Stomach (tissue), 9 donors: Measurements from ENCODE around the gene EML2. TPM values are rescaled to one million over a fixed set of nuclear protein-coding genes. Genes with fewer than 3 reads are reported as not detected.
A peak's percentile ranks its signal among the peaks of the same experiment; 100 is the strongest.

Experiments used
- DNase-seq, 2 donors: peaks; one replicate each; pipeline versions ENCODE4 v3.0.0 to v3.0.0-alpha.2; 2013 to 2019
- H3K27ac ChIP-seq, 5 donors: fragments of 200-600 bp in 4 of 5; sonication (generic) in 4 of 5; one replicate each; pipeline ENCODE4 v1.5.1; 2013 to 2019; ENCODE audit warnings: mild to moderate bottlenecking in 1 of 5, moderate library complexity in 1 of 5
- H3K27me3 ChIP-seq, 3 donors: fragments of 200-600 bp; sonication (generic); one replicate each; pipeline ENCODE4 v1.5.1; 2017 to 2019; ENCODE audit warnings: mixed run types in 1 of 3
- H3K36me3 ChIP-seq, 4 donors: fragments of 200-600 bp; sonication (generic); 1 replicate in 3 of 4; 2 replicates in 1 of 4; pipeline ENCODE4 v1.5.1; 2016 to 2019
- H3K4me1 ChIP-seq, 4 donors: fragments of 200-600 bp; sonication (generic); one replicate each; pipeline ENCODE4 v1.5.1; 2016 to 2019
- H3K4me3 ChIP-seq, 4 donors: fragments of 200-600 bp; sonication (generic) in 3 of 4; one replicate each; pipeline ENCODE4 v1.5.1; 2016 to 2019; ENCODE audit warnings: mild to moderate bottlenecking in 1 of 4
- H3K9me3 ChIP-seq, 4 donors: fragments of 200-600 bp; sonication (generic); one replicate each; pipeline ENCODE4 v1.5.1; 2016 to 2019
- EP300 ChIP-seq: sonication (generic); formaldehyde crosslinking; IDR thresholded peaks from one replicate; pipeline ENCODE4 v1.6.1; 2017; ENCODE audit warnings: antibody characterized with exemption
- POLR2A ChIP-seq, 4 donors: fragments of 450-650 bp; IDR thresholded peaks; one replicate each; pipeline ENCODE4 v1.6.1; 2016; ENCODE audit warnings: antibody characterized with exemption in 4 of 4, control low read depth in 2 of 4, mild to moderate bottlenecking in 1 of 4, moderate library complexity in 1 of 4
- POLR2AphosphoS5 ChIP-seq, 3 donors: sonication (generic); formaldehyde crosslinking; IDR thresholded peaks; one replicate each; pipeline ENCODE4 v1.6.1; 2016; ENCODE audit warnings: antibody characterized with exemption in 3 of 3
- WGBS, 5 donors: extraction: QIAGEN DNeasy Blood & Tissue Kit in 3 of 5; methylation state at CpG; one replicate each; pipeline versions ENCODE4 v1.1.5 to v1.1.7; 2013 to 2018; 5-methylcytosine and 5-hydroxymethylcytosine counted together
- intact Hi-C: fragments of 100-400 bp; cut with DNase I; formaldehyde crosslinking; loops from one replicate; pipeline ENCODE4 v1.15.1; 2023; ENCODE audit warnings: low total_unique reads
- polyA plus RNA-seq, 3 donors: library from polyadenylated mRNA; stranded (reverse); fragments of 200-250 nt; gene quantifications; one replicate each; pipeline ENCODE4 v1.2.3, GENCODE V29; 2013
- total RNA-seq, 5 donors: library from RNA; depleted of rRNA; stranded (reverse); fragments of >200 nt; gene quantifications; one replicate each; pipeline versions ENCODE4 v1.1.0 to v1.2.3, GENCODE V29; 2014 to 2016
- TF ChIP-seq, protein P1 (sequence below), 7 experiments: fragments of 450-650 bp in 4 of 7; fragments of 200-600 bp in 3 of 7; sonication (generic) in 3 of 7; IDR thresholded peaks; one replicate each; pipeline ENCODE4 v1.5.1; 2016 to 2019; ENCODE audit warnings: antibody characterized with exemption in 7 of 7, control low read depth in 2 of 7, mild to moderate bottlenecking in 1 of 7
- donor health status: healthy with polysubstance abuse.
- donor health status: Bipolar disorder and iron deficiency.
- donor health status: healthy.

Gene EML2
- total and polyA plus RNA-seq, 8 donors = 17.8 to 387 (median 32.8) TPM

DNA sequence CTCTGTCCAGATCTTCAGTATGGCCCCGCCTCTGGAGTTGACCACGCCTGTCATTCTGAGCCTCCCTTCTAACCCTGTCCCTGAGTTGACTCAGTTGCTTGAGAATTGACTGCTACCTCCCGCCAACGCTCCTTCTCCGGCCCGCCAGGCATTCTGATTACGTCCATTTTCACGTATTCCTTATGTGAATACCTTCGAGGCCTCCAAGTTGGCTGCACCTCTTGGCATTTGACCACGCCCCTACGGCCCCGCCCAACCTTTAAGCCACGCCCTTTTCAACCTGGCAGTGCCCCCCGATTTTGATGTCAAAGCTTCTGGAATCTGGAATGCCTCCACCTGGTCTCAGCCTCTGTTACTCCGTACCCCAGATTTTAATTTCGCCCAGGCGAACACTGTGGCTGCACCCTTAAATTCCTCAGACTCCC is 1.7 kb upstream of the EML2 start:
- DNase-seq = peak in 1 of 2 donors; percentile 50
- intact Hi-C loops = loop anchor here (5.0 to 10.0 kb wide), 2 partner anchors 34 to 116 kb away; no protein-coding TSS in a partner anchor
- 38 to 48% (median 39%) methylated on average over 17 of the region's 17 CpGs for WGBS, 5 donors
- peak overlapping the region in 2 of 4 donors; percentile 40 to 46 for H3K4me3 ChIP-seq
- H3K27me3 ChIP-seq = peaks cover 3 to 27% (median 4%) of the 10 kb centered on the region in 3 donors
- no peaks in the 10 kb centered on the region for H3K9me3 ChIP-seq
- TF ChIP-seq, protein P1, sequence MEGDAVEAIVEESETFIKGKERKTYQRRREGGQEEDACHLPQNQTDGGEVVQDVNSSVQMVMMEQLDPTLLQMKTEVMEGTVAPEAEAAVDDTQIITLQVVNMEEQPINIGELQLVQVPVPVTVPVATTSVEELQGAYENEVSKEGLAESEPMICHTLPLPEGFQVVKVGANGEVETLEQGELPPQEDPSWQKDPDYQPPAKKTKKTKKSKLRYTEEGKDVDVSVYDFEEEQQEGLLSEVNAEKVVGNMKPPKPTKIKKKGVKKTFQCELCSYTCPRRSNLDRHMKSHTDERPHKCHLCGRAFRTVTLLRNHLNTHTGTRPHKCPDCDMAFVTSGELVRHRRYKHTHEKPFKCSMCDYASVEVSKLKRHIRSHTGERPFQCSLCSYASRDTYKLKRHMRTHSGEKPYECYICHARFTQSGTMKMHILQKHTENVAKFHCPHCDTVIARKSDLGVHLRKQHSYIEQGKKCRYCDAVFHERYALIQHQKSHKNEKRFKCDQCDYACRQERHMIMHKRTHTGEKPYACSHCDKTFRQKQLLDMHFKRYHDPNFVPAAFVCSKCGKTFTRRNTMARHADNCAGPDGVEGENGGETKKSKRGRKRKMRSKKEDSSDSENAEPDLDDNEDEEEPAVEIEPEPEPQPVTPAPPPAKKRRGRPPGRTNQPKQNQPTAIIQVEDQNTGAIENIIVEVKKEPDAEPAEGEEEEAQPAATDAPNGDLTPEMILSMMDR (IDR thresholded peaks at IDR 0.05) = no peak
- TF ChIP-seq POLR2AphosphoS5 (IDR thresholded peaks at IDR 0.05) (no peak), EP300 (no peak), POLR2A (IDR thresholded peaks at IDR 0.05) (no peak)
- no peaks in the 10 kb centered on the region for H3K36me3 ChIP-seq
- peak overlapping the region; percentile 68 to 85 (median 85) for H3K27ac ChIP-seq
- peaks cover 46 to 75% (median 65%) of the 10 kb centered on the region in 4 donors for H3K4me1 ChIP-seq

DNA sequence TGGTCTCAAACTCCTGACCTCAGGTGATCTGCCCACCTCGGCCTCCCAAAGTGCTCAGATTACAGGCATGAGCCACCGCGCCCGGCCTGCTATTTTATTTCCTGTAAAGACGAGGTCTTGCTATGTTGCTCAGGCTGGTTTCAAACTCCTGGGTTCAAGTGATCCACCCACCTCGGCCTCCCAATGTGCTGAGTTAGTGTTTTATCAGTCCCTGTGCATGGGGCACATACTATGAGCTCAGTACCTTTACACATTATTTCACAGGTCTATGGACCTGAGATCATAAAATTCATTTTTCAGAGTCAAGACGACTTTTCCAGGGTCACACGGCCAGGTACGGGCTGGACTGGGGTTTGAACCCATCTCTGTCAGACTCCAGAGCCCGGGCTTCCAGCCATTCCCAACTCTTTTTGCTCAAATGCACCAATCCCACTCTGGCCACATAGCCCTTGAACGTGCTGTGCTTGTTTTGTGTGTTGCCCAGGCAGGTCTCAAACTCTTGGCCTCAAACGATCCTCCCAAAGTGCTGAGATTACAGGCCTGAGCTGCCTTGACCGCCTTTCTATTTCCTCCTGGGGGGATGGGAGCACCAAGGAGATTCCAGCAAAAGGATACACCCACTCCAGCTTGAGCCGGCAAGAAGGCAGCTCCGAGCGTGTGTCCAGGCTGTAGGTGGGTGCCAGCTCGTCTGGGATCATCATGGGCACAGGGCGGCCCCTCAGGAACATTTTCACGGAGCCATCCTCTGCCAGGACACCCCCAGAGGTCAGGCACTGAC is 1.1 kb downstream of the EML2 start:
- peak overlapping the region; percentile 63 to 72 (median 68) for H3K4me3 ChIP-seq
- peak; percentile 44 to 85 for DNase-seq
- H3K9me3 ChIP-seq = no peaks in the 10 kb centered on the region
- intact Hi-C loops = no loop called here
- no peaks in the 10 kb centered on the region for H3K27me3 ChIP-seq
- H3K36me3 ChIP-seq = no peaks in the 10 kb centered on the region
- 52 to 60% (median 54%) methylated on average over 19 of the region's 19 CpGs for WGBS, 5 donors
- TF ChIP-seq, protein P1 (IDR thresholded peaks at IDR 0.05) = no peak
- no peak for TF ChIP-seq POLR2A (IDR thresholded peaks at IDR 0.05)
- peak in 2 of 3 donors; percentile 36 to 59 for TF ChIP-seq POLR2AphosphoS5 (IDR thresholded peaks at IDR 0.05)
- peaks cover 37 to 57% (median 50%) of the 10 kb centered on the region in 4 donors for H3K4me1 ChIP-seq
- H3K27ac ChIP-seq = peak overlapping the region in 4 of 5 donors; percentile 20 to 81 (median 76)

DNA sequence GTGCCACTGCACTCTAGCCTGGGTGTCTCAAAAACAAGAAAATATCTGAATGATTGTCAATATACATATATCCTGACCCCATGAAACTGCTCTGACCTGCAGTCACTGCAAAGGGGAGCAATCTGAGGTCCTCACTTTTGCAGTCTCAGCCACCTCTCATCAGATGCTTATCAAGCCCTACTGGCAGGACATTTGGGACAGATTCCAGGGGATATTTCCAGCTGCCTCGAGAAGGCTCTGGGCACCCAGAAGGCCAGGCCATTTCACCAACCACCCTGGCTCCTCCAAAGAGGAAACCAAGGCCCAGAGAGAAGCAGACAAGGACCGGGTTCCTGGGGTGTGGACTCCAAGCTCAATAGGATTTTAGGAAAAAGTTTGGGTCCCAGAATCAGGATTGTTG is 2.3 kb downstream of the EML2 start:
- intact Hi-C loops = no loop called here

DNA sequence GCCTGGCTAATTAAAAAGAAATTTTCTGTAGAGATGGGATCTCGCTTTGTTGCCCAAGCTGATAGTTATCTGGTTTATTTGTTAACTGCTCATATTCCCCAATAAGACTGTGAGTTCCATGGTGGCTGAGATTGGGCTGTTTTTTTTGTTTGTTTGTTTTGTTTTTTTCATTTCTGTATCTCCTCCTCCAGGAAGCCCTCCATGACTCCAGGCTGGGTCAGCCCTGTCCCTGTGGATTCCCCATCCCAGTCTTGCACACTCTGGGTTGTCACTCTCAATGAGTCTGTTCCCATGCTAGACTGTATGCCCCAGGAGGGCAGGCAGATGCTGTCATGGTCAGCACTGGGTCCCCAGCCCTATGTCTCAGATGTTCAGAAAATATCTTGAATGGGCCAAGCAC is 2.9 kb downstream of the EML2 start:
- Histone ChIP-seq H3K27me3 (no peaks in the 10 kb centered on the region), H3K4me3 (no peak overlapping the region), H3K9me3 (no peaks in the 10 kb centered on the region), H3K36me3 (no peaks in the 10 kb centered on the region), H3K27ac (no peak overlapping the region), H3K4me1 (peaks cover 19 to 49% (median 42%) of the 10 kb centered on the region in 4 donors)
- 89 to 100% (median 95%) methylated on average over 1 of the region's 1 CpG for WGBS, 5 donors
- TF ChIP-seq POLR2AphosphoS5 (IDR thresholded peaks at IDR 0.05) = no peak
- TF ChIP-seq, protein P1 (IDR thresholded peaks at IDR 0.05) = no peak
- TF ChIP-seq EP300 = no peak
- TF ChIP-seq POLR2A (IDR thresholded peaks at IDR 0.05) = no peak
- intact Hi-C loops = no loop called here
- no peak for DNase-seq

More for the DNA sequence above, 2.3 kb downstream of the EML2 start:
- Histone ChIP-seq H3K9me3 (no peaks in the 10 kb centered on the region), H3K27ac (no peak overlapping the region), H3K4me3 (no peak overlapping the region), H3K4me1 (peaks cover 26 to 54% (median 48%) of the 10 kb centered on the region in 4 donors), H3K27me3 (no peaks in the 10 kb centered on the region), H3K36me3 (no peaks in the 10 kb centered on the region)
- WGBS, 5 donors = 54 to 62% (median 60%) methylated on average over 2 of the region's 2 CpGs
- no peak for DNase-seq
- TF ChIP-seq, protein P1 (IDR thresholded peaks at IDR 0.05) = no peak
- TF ChIP-seq EP300 (no peak), POLR2A (IDR thresholded peaks at IDR 0.05) (no peak), POLR2AphosphoS5 (IDR thresholded peaks at IDR 0.05) (no peak)
